Activated CD4-positive, CD25-positive, alpha-beta regulatory T cell treated with anti-CD3 and anti-CD28 coated beads, Interleukin-2, amount 50 U/mL, for 72 hours (primary cell): ENCODE results near the gene ANKRD7.

ENCODE experiments used
- DNase-seq: peaks from one replicate; pipeline ENCODE4 v3.0.0; 2021

Gene ANKRD7

GRCh38 chr7:118224521-118224920, at the start of gene ANKRD7:
ANKRD7 (plus strand) TSS chr7:118224704; CDS start chr7:118224831, 127 bp downstream.
- DNase-seq = no peak

GRCh38 chr7:118175740-118176139, 48.8 kb upstream of the ANKRD7 start:
- no peak for DNase-seq

- DNase-seq = no peak
Measured at GRCh38 chr7:118179191-118179590, 45.3 kb upstream of the ANKRD7 start.

- no peak for DNase-seq
Measured at GRCh38 chr7:118182593-118183427, 41.7 kb upstream of the ANKRD7 start.

GRCh38 chr7:118183428-118183785, 41.1 kb upstream of the ANKRD7 start:
- no peak for DNase-seq

GRCh38 chr7:118183786-118184564, 40.5 kb upstream of the ANKRD7 start, which contains the start of gene LSM8:
LSM8 (plus strand) TSS chr7:118184164; CDS start chr7:118184224, 60 bp downstream.
- DNase-seq = peak; percentile 94

- no peak for DNase-seq
Measured at GRCh38 chr7:118184565-118184940, 40.0 kb upstream of the ANKRD7 start.

- no peak for DNase-seq
Measured at GRCh38 chr7:118185163-118185860, 39.2 kb upstream of the ANKRD7 start.

GRCh38 chr7:118186501-118186900, 38.0 kb upstream of the ANKRD7 start:
- no peak for DNase-seq

GRCh38 chr7:118194571-118194970, 29.9 kb upstream of the ANKRD7 start:
- DNase-seq = no peak

GRCh38 chr7:118195837-118196474, 28.5 kb upstream of the ANKRD7 start:
- DNase-seq = no peak

GRCh38 chr7:118202061-118202460, 22.4 kb upstream of the ANKRD7 start:
- DNase-seq = no peak

- peak; percentile 52 for DNase-seq
Measured at GRCh38 chr7:118214051-118214832, 10.3 kb upstream of the ANKRD7 start.

- no peak for DNase-seq
Measured at GRCh38 chr7:118214833-118215182, 9.7 kb upstream of the ANKRD7 start.

- no peak for DNase-seq
Measured at GRCh38 chr7:118217210-118217619, 7.3 kb upstream of the ANKRD7 start.

GRCh38 chr7:118218413-118219156, 5.9 kb upstream of the ANKRD7 start:
- DNase-seq = no peak

GRCh38 chr7:118219157-118219512, 5.4 kb upstream of the ANKRD7 start:
- no peak for DNase-seq

GRCh38 chr7:118220583-118220982, 3.9 kb upstream of the ANKRD7 start:
- DNase-seq = no peak

- DNase-seq = no peak
Measured at GRCh38 chr7:118222591-118222990, 1.9 kb upstream of the ANKRD7 start.

GRCh38 chr7:118232837-118233236, 8.3 kb downstream of the ANKRD7 start:
- DNase-seq = no peak

GRCh38 chr7:118233799-118234198, 9.3 kb downstream of the ANKRD7 start:
- DNase-seq = no peak

- DNase-seq = no peak
Measured at GRCh38 chr7:118239014-118239413, 14.5 kb downstream of the ANKRD7 start.
